ENCODE data around the gene MALL.
"Not testable (repeated sequence)": the region's sequence is repeated elsewhere in the genome, so short reads cannot be mapped to it uniquely, and the experiment has no call there.

Gene MALL

GRCh38 chr2:110054521-110055407 lies 60.9 kb downstream of the MALL start:
- H3K4me3 Mint-ChIP-seq, H3K4me1 Mint-ChIP-seq, H3K27ac Mint-ChIP-seq, H3K9me3 Mint-ChIP-seq, ATAC-seq, DNase-seq, H3K27me3 Mint-ChIP-seq: not testable (repeated sequence)

- not testable (repeated sequence) for H3K4me3 Mint-ChIP-seq, H3K27ac Mint-ChIP-seq, H3K27me3 Mint-ChIP-seq, H3K9me3 Mint-ChIP-seq, DNase-seq, H3K4me1 Mint-ChIP-seq
- peak; percentile 65 for ATAC-seq
Measured at GRCh38 chr2:110053688-110054087, 61.9 kb downstream of the MALL start.

GRCh38 chr2:110052166-110052565 lies 63.5 kb downstream of the MALL start:
- not testable (repeated sequence) for H3K9me3 Mint-ChIP-seq, H3K4me1 Mint-ChIP-seq, H3K27ac Mint-ChIP-seq, DNase-seq, H3K4me3 Mint-ChIP-seq, H3K27me3 Mint-ChIP-seq, ATAC-seq

- DNase-seq, H3K4me1 Mint-ChIP-seq, H3K27me3 Mint-ChIP-seq, H3K27ac Mint-ChIP-seq, H3K4me3 Mint-ChIP-seq, H3K9me3 Mint-ChIP-seq, ATAC-seq: not testable (repeated sequence)
Measured at GRCh38 chr2:110050222-110050621, 65.4 kb downstream of the MALL start.

- H3K4me1 Mint-ChIP-seq: not testable (repeated sequence)
Measured at GRCh38 chr2:110049769-110050168, 65.9 kb downstream of the MALL start.

GRCh38 chr2:110048255-110049197 lies 67.1 kb downstream of the MALL start:
- not testable (repeated sequence) for H3K27ac Mint-ChIP-seq, H3K9me3 Mint-ChIP-seq, H3K4me3 Mint-ChIP-seq, H3K27me3 Mint-ChIP-seq, ATAC-seq, DNase-seq, H3K4me1 Mint-ChIP-seq

More at GRCh38 chr2:110049769-110050168, 65.9 kb downstream of the MALL start:
- not testable (repeated sequence) for H3K9me3 Mint-ChIP-seq, ATAC-seq, DNase-seq, H3K27me3 Mint-ChIP-seq, H3K4me3 Mint-ChIP-seq, H3K27ac Mint-ChIP-seq

GRCh38 chr2:110047225-110047624 lies 68.4 kb downstream of the MALL start:
- not testable (repeated sequence) for DNase-seq, H3K9me3 Mint-ChIP-seq, H3K4me1 Mint-ChIP-seq, H3K4me3 Mint-ChIP-seq, H3K27me3 Mint-ChIP-seq, H3K27ac Mint-ChIP-seq
- peak; percentile 19 for ATAC-seq

- not testable (repeated sequence) for H3K27me3 Mint-ChIP-seq, H3K4me1 Mint-ChIP-seq, H3K27ac Mint-ChIP-seq, H3K9me3 Mint-ChIP-seq, H3K4me3 Mint-ChIP-seq, DNase-seq
- ATAC-seq: peak; percentile 39
Measured at GRCh38 chr2:110041941-110042660, 73.5 kb downstream of the MALL start.

GRCh38 chr2:110037336-110037735 lies 78.3 kb downstream of the MALL start:
- H3K4me3 Mint-ChIP-seq, H3K27ac Mint-ChIP-seq, DNase-seq, H3K4me1 Mint-ChIP-seq, H3K9me3 Mint-ChIP-seq, H3K27me3 Mint-ChIP-seq: not testable (repeated sequence)
- peak; percentile 21 for ATAC-seq

GRCh38 chr2:110035384-110035783 lies 80.2 kb downstream of the MALL start:
- not testable (repeated sequence) for H3K27ac Mint-ChIP-seq

GRCh38 chr2:110034935-110035334 lies 80.7 kb downstream of the MALL start:
- H3K4me3 Mint-ChIP-seq, H3K27ac Mint-ChIP-seq, ATAC-seq, H3K27me3 Mint-ChIP-seq, H3K4me1 Mint-ChIP-seq, DNase-seq, H3K9me3 Mint-ChIP-seq: not testable (repeated sequence)

More at GRCh38 chr2:110035384-110035783, 80.2 kb downstream of the MALL start:
- not testable (repeated sequence) for H3K27me3 Mint-ChIP-seq, DNase-seq, H3K4me1 Mint-ChIP-seq, ATAC-seq, H3K4me3 Mint-ChIP-seq, H3K9me3 Mint-ChIP-seq
